SIG-M5 treated with dmso at 0.1 percent for 504 hours (cell line): ENCODE results near the gene CACNA1I.

Experiments used
- DNase-seq: peaks from one replicate; lab custom pipeline; 2025; ENCODE audit not compliant: unreplicated experiment; lab: John Stamatoyannopoulos, UW

Gene CACNA1I

DNA sequence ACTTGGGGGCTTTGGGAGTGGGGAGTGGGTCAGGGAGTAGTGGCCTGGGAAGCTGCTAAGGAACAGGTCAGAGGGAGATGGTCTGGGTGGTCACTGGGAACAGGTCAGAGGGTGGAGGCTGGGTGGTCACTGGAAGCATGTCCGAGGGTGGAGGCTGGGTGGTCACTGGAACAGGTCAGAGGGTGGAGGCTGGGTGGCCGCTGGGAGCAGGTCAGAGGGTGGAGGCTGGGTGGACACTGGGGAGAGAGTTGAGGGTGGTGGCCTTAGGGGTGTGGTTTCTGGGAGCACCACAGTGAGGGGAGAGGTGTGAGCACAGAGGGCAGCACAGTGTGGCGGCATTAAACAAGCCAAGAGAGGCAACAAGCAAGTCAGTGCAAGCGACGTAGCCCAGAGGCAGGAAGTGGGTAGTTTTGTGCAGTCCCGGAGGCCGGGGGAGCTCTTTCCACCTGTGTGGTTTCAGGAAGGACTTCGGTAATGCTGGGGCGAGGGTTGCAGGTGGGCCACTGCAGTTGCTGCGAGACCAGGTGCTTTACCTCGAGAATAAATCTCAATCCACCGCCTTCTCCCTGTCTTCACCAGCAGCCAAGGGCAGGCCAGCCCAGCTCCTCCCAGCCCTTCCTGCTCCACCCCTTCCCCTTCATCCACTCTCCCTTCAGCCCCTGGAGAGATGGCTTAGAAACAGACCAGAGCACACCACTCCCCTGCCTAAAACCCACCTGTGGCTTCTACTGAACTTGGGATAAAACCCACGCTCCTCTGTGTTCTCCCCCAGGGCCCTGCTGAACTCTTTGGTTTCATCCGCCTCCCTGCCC lies 3.2 kb upstream of the CACNA1I start:
- DNase-seq, result no peak

DNA sequence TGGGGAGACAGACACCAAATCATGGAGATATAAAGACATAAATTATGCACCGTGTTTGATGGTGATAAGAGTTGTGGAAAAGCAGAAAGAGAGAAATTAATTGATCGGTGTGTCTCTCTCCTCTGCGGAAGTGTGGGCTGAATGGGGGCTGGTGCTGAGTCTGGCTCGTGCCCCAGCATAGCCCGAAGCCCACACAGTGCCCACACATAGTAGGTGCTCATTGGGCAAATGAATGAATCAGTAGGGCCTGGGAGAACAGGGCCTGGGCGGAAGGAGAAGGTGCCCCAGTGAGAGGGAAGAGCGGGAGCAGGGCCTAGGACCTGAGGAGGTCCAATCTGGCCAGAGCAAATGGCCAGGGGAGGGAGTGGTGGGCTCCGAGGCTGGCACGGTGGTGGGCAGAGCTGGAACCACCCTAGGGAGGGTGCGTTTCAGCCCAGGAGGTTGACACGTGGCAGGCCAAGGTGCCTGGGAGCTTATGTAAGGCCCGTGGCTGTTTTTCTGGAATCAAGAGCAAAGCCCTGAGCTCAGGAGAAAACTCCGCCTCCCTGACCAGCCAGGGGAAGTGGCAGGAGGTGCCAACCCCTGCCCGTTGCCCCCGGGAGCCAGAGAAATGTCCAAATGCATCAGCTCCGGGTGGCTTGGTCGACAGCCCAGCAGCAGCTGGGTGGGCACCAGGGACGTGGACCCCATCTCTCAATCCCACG lies 2.1 kb upstream of the CACNA1I start:
- DNase-seq, result no peak

DNA sequence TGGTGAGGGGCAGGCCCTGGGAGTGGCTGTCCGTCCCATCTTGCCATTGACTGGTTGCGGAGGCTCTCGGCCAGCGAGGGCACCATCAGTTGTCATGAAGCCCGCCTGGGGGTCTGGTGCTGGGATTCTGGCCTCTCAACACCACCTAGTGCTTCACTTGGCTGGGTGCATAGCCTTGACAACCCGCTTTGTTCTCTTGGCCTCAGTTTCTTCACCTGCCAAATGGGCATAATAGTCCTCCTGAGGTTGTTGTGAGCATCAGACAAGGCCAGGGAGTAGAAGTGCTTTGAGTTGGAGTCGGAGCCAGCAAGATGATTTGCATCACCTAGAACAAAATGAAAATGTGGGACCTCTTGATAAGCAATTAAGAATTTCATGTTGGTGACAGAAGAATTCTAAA lies 1.5 kb upstream of the CACNA1I start:
- no peak for DNase-seq

DNA sequence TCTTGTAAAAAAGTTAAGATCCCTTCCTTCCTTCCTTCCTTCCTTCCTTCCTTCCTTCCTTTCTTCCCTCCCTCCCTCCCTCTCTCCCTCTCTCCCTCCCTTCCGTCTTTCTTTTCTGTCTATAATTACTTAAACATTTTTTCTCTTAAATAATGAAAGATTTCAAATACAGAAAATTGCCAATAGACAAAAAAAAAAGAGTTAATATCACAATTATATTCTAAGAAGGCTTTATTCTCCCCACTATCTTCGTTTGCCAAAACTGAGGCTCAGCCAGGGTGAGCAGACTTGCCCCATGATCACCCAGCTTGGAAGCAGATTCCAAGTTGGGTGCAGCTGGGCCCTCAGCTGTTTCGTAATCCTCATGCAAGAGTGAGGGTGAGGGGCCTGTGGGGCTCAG lies 327 bp upstream of the CACNA1I start:
- DNase-seq, result no peak

DNA sequence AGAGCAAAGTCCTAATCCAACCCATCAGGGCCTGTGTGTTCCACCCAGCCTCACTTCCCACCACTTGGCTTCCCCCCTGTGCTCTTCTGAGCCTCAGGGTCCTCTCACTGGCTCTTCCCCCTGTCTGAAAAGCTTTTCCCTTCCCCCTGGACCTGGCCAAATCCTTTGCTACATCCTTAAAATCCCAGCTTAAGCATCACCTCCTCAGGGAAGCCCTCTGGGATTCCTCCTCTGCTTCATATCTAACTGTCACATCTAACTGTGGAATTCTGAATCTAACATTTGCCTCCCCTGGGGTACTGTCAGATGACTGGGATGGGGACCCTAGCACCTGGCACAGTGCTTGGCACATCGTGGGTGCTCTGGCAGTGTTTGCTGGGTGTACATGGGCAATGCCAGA lies 985 bp downstream of the CACNA1I start:
- no peak for DNase-seq

DNA sequence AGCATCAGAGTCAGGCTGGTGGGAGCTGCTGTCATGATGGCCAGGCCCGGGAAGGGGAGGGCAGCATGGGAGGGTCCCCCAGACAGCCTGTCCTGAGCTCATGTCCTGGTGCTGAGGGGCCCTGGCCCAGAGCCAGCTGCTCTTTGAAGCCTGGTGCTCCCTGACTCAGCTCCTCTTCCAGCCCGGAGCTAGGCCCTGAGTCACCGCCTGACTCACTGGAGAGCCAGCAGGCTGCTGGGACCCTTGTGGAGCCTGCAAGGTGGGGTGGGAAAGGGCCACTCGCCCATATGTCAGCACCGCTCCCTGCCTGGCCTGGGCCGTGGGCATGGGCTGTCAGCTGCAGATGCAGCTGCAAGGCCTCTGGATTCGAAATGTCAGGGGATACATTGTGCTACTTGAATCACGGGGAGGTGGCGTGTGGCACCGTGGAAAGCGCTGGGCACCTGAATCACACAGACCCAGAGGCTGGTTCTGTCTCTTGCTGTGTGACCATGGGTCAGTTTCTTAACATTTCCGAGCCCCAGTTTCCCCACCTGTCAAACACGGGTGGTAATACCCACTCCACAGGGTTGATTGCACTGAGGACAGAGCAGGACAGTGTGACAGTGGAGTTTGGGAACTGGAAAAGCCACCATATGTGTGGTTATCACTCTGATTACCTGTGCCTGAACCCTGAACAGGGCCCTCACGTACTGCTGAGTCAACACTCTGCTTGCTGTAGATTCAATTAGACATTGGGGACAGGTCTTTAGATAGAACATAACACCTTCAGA lies 4.4 kb downstream of the CACNA1I start:
- no peak for DNase-seq

DNA sequence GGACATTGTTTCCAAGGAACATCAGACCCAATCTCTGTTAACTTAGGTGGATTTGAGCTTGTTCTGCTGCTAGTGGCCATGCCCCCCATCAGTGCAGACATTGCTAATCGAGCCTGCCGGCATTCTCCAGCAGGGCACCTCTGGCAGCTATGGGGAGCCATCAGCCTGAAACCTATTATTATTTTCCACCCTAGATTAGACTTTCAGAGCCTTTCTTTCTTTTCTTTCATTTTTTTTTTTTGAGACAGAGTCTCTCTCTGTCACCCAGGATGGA lies 4.9 kb downstream of the CACNA1I start:
- no peak for DNase-seq

DNA sequence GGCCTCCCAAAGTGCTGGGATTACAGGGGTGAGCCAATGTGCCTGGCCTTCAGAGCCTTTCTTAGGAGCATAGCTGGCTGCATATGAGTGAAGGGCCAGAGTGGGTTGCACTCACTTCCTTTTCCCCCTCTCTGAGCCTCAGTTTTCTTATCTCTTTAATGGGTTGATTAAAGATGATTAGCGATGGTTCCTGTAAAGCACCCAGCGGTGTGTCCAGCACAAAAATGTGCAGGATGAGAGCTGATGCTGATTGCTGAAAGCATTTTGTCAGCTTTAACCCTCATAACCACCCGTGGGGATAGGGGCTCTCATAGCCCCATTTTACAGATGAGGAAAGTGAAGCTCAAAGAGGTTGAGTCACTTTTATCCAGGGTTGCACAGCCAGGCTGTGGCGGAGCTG lies 5.5 kb downstream of the CACNA1I start:
- DNase-seq, result no peak

DNA sequence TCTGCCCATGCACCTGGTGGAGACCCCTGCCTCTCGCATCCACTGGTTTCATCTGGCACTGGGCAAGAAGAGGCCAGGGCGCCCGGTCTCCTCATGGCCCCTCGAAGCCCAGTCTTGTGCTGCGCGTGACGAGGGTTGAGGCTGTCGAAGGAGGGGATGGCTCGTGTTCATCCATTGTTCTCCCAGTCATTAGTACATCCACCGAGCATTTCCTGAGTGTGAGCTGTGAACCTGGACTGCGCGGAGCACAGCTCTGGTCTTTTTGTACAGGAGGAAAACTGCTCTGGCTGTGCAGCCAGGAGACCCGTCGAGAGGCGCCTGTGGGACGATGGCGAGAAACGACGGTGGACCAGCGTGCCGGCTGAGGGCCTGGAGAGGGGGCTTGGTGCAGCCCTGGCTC lies 6.8 kb downstream of the CACNA1I start:
- no peak for DNase-seq

DNA sequence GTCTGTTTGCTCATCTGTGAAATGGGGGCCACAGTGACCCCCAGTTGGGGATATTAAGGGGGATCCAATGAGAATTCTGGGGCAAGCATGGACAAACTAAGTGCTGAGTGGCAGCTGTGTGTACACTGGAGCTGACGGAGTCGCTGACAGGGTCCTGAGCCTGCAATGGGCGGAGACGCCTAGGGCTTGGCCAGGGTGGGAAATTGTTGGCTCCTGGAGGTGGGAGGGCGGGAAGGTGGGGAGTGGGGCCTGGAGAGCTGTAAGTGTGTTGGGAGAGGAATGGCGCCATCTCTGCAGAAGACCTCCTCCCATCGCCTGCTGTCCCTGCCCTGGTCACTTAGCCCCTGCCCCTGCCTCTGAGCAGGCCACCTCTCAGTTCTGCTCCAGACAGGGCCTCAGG lies 7.3 kb downstream of the CACNA1I start:
- no peak for DNase-seq

DNA sequence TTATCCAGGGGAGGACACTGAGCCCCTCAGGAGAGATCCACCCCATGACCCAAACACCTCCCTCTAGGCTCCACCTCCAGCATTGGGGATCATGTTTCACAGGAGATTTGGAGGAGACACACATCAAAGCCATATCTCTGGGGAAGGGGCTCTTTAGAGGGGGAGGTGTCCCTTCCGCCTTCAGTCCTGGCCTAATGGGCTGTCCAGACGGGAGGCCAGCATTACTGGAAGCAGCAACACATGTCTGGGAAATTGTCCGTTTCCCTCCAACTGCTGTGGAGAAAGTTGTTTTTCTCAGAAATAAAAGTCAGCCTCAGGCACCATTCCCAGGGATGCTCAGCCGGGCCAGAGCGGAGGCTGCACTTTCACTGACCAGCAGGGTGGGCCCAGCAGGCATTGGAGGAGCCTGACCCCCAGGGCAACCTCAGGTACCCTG lies 9.5 kb downstream of the CACNA1I start:
- no peak for DNase-seq

DNA sequence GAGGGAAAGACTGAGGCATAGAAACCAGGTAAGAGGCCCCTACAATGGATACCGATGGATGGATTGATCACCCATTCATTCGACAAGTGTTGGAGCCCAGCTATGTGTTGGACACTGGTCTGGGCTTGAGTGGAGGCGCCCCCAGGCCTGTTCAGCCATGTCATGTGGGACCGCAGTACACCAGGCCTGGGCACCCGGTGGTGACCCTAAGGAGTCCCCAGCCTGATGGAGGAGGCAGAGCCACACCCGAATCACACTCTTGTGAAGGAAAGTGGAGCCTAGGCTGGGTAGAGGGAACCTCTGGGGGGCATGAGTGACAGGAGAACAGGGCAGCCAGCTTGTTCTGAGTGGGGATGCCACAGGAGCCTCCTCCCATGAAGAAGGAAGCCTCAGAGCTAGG lies 10.2 kb downstream of the CACNA1I start:
- no peak for DNase-seq

DNA sequence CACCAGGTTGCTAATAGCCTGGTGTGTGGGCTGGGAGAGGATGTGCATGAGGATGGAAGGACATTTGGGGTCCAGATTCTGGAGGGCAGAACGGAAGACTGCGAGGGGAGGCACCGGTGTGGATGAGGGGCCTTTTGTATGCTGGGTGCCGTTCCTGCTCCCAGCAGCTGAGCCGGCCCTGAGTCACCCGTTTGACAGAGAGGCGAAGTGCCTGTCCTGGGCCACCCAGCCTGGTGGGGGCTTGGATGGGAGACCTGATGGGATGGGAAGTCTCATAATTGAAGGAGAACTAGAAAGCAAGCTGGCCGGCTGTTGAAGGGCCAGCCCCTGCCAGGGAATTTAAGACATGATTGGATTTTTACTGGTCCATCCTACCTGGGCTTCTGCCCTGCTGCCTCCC lies 10.8 kb downstream of the CACNA1I start:
- DNase-seq, result no peak

DNA sequence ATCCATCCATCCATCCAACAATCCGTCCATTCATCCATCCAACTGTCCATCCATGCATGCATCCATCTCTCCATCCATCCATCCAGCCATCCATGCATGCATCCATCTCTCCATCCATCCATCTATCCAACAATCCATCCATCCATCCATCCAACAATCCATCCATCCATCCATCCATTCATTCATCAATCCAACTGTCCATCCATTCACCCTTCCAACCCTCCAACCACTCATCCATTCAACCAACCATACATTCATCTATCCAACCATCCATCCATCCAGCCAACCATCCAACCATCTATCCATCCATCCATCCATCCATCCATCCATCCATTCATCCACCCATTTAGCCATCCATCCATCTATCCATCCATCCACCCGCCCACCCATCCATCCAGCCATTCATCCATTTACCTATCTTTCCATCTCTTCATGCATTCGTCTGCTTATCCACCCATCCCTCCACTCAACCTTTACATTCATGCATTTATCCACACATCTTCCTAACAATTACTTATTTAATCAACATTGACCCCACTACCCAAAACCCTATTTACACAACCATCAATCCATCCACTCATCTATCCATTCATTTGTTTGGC lies 12.6 kb downstream of the CACNA1I start:
- DNase-seq, result no peak

DNA sequence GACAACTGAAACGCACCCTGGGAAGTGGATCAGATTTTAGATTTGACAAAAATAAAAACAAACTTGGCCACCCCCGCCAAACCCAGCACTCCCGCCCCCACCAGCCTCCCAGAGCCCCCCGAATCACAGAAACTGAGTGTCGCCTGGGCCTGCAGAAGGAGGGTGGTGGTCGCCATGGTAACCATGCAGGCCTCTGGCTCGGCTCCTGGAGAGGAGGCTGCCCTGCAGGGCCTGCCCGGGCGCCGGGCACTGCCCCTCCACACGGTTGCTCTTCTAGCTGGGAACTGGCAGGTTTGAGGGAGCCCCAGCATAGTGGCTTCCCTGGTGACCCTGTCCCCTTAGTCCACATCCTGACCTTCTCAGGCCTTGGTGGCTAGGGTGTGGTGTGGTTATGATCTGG lies 19.3 kb downstream of the CACNA1I start:
- DNase-seq, result no peak

DNA sequence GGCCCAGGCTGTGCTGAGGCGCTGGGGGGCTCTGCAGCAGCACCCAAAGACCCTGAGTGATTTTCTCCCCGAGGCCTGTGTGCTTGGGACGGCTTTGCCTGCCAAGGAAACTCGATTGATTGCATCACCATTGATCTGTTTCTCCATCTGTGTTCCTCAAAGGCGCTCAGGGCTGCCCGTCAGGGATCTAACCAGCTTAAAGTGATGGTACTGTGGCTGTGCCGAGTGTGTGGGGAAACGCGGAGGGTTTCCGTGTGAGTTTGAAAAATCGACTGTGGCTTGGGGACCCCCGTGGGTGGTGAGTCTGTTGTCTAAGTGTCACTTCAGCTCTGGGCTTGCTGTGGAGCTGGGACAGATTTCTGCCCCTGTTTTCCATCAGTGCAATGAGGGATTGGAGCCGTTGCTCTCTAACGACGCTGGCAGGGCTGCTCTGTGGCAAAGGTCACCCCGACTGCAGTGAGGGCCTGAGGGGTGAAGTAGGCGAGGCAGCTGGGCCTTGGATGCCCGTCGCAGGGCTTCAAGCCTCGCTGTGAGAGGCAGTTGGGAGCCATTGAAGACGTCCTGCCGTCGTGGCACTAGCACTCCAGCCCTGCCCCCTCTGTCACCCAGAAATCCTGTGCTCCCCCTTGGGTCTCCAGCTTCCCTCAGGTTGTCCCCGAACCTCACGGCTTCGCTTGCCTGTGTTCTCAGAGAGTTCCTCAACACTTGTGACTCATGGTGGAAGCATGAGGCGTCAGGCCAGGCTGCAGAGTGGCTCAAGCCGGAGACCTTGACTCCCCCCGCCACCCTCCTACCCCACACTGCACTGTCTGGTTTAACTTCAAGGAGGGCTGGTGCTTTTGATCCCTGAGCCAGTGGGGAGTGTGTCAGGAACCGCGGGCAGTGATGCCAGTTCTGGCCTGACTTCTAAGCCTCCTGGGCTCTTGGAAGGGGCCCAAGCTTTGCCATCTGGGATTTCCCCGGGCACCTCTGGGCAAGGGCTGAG lies 21.8 kb downstream of the CACNA1I start:
- no peak for DNase-seq

DNA sequence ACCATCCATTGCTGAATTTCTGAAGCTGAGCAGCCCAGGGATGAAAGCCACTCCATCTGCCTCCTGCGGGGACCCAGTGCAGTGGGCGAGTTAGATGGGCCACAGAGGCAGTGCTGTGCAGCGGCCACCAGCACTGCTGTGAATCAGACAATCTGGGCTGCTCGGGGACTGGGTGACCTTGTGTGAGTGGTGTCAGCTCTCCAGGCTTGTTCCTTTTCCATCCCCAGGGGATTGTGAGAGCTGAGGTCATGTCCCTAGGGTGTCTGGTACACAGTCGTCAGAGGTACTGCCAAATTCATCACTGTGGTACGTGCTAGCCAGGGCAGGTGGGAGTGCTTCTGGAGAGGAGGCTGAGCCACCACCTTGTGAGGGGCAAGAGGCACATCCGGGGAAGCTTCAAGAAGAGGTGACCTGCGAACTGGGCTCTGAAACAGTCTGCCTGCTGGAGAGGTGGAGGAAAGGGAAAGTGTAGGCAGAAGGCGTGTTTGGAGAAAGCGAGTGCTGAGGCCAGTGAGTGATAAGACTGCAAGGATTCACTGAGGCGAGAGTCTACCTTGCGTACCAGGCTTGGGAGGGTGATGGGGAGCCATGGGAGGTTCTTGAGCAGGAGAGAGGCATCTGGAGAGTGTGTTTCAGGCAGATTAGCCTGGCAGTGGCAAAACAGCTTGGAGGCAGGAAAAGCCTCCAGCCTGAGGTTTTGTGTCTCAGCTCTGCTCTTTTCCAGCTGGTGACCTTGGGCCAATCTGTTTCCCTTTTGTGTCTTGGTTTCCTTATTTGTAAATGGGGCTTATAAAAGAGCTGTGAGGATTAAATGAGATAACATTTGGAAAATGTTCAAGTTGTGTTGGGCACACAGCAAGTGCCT lies 22.7 kb downstream of the CACNA1I start:
- DNase-seq, result no peak

DNA sequence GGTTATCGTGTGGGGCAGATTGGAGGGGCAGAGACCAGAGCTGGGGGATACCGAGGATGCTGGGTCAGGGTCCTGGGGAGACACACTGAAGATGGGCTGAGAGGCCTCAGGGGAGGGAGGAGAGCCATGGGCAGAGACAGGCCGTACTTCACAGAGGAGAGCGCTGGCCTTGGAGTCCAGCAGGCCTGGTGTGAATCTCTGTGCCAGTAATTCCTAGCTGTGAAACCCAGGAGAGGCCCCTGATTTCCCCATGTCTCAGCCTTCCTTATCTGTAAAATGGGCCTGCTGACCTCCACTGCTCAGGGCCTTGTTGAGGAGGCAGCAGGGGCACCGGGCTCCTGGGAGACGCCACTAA lies 23.4 kb downstream of the CACNA1I start:
- DNase-seq, result no peak

DNA sequence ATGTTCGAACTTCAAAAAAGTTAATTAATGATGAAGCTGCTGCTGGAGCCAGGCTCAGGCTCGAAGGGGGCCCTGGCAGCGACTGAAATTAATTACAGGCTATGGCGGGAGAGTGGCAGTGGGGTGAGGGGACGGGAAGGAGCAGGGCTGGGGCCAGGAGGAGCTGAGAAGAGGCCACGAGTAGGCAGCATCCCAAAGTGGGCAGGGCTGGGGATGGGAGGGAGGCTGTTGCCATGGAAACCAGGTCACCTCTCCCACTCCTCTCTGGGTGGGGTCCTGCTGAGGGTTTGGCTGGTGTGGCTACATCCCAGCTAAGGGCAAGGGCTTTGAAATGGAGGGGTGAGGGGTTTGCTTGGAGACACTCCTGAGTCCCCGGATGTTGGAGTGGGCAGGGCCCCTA lies 23.9 kb downstream of the CACNA1I start:
- no peak for DNase-seq
